B cell (primary cell): Measurements from ENCODE around the gene KRT72. TPM values are rescaled to one million over a fixed set of nuclear protein-coding genes. Genes with fewer than 3 reads are reported as not detected.

ENCODE experiments used
- ATAC-seq: fragments of 200-7000 bp; cut with Tn5 transposase; one replicate; pipeline ENCODE4 v1.10.0; 2021; ENCODE audit warnings: low read depth, mild to moderate bottlenecking, moderate number of reproducible peaks, moderate library complexity
- CTCF ChIA-PET: fragments of 350-600 bp; sonication (Branson Sonifier 250); formaldehyde crosslinking; loops from one replicate; lab custom pipeline; 2021; ENCODE audit warnings: antibody characterized with exemption, inconsistent platforms; lab: Charles Lee
- POLR2A ChIA-PET: fragments of 350-600 bp; sonication (Branson Sonifier 250); formaldehyde crosslinking; loops from one replicate; lab custom pipeline; 2021; ENCODE audit warnings: antibody characterized with exemption; lab: Charles Lee
- DNase-seq: peaks from one replicate; pipeline ENCODE4 v3.0.0; 2013
- H2AFZ ChIP-seq: 2 replicates; pipeline ENCODE4 v1.6.1; 2012; ENCODE audit warnings: mild to moderate bottlenecking, low read depth, low read length; ENCODE audit not compliant: insufficient read depth, poor library complexity, severe bottlenecking
- H3K27ac ChIP-seq, 2 donors: 1 replicate in 1 of 2; 2 replicates in 1 of 2; pipeline ENCODE4 v1.5.1; 2012 to 2013; ENCODE audit warnings: low read length in 2 of 2, mild to moderate bottlenecking in 2 of 2, moderate library complexity in 1 of 2
- H3K27me3 ChIP-seq, 4 experiments: fragments of 200-600 bp in 1 of 4; sonication (generic) in 1 of 4; replicated peaks in 1 of 4; 1 replicate in 2 of 4; 2 replicates in 2 of 4; pipeline versions ENCODE4 v1.6.1 to v1.7.0; 2013 to 2016; ENCODE audit warnings: low read length in 3 of 4, mild to moderate bottlenecking in 2 of 4, mixed read lengths in 1 of 4, moderate library complexity in 1 of 4; ENCODE audit not compliant: insufficient read depth in 4 of 4, control insufficient read depth in 3 of 4; ENCODE audit errors: control extremely low read depth in 1 of 4
- H3K36me3 ChIP-seq, 2 experiments: replicated peaks in 1 of 2; 1 replicate in 1 of 2; 2 replicates in 1 of 2; pipeline versions ENCODE4 v1.6.1 to v1.7.1; 2013; ENCODE audit warnings: low read length in 1 of 2; ENCODE audit not compliant: insufficient read depth in 2 of 2, control insufficient read depth in 1 of 2; ENCODE audit errors: control extremely low read depth in 1 of 2, extremely low read depth in 1 of 2
- H3K4me1 ChIP-seq, 2 donors: fragments of 200-600 bp in 1 of 2; sonication (generic) in 1 of 2; 1 replicate in 1 of 2; 2 replicates in 1 of 2; pipeline versions ENCODE4 v1.5.1 to v1.6.1; 2013 to 2017; ENCODE audit warnings: low read length in 2 of 2; ENCODE audit not compliant: control insufficient read depth in 2 of 2, insufficient read depth in 2 of 2
- H3K4me2 ChIP-seq: replicated peaks from 2 replicates; pipeline ENCODE3; 2012; ENCODE audit warnings: mild to moderate bottlenecking, low read depth, low read length; ENCODE audit not compliant: poor library complexity, severe bottlenecking
- H3K4me3 ChIP-seq, 5 experiments: fragments of 200-600 bp in 1 of 5; sonication (generic) in 1 of 5; 1 replicate in 3 of 5; 2 replicates in 2 of 5; pipeline versions ENCODE4 v1.5.1 to v1.7.0; 2011 to 2016; ENCODE audit warnings: low read length in 4 of 5, mild to moderate bottlenecking in 4 of 5, low read depth in 2 of 5, control low read depth in 1 of 5, moderate library complexity in 1 of 5; ENCODE audit not compliant: insufficient read depth in 1 of 5; ENCODE audit errors: control extremely low read depth in 1 of 5, extremely low read depth in 1 of 5
- H3K79me2 ChIP-seq: fragments of 200-600 bp; sonication (generic); one replicate; pipeline ENCODE4 v1.6.0; 2016; ENCODE audit warnings: low read length; ENCODE audit not compliant: control insufficient read depth, insufficient read depth
- H3K9ac ChIP-seq: fragments of 200-600 bp; sonication (generic); 2 replicates; pipeline ENCODE4 v1.6.1; 2017; ENCODE audit warnings: mild to moderate bottlenecking, low read length, moderate library complexity
- H3K9me3 ChIP-seq, 3 donors: one replicate each; pipeline versions ENCODE4 v1.6.1 to v1.7.1; 2013; ENCODE audit warnings: low read length in 2 of 3; ENCODE audit not compliant: control insufficient read depth in 2 of 3, insufficient read depth in 1 of 3; ENCODE audit errors: control extremely low read depth in 1 of 3
- H4K20me1 ChIP-seq: 2 replicates; pipeline ENCODE4 v1.6.0; 2012; ENCODE audit warnings: mild to moderate bottlenecking, low read length; ENCODE audit not compliant: insufficient read depth, control insufficient read depth, poor library complexity, severe bottlenecking
- H3K27ac Mint-ChIP-seq: one replicate; pipeline ENCODE4 v1.8.0; 2021; ENCODE audit warnings: mixed read lengths
- H3K27me3 Mint-ChIP-seq: one replicate; pipeline ENCODE4 v1.8.0; 2021; ENCODE audit warnings: mixed read lengths
- H3K4me1 Mint-ChIP-seq: one replicate; pipeline ENCODE4 v1.8.0; 2021; ENCODE audit warnings: mixed read lengths
- H3K4me3 Mint-ChIP-seq: one replicate; pipeline ENCODE4 v1.8.0; 2021; ENCODE audit warnings: mixed read lengths
- H3K9me3 Mint-ChIP-seq: one replicate; pipeline ENCODE4 v1.8.0; 2022; ENCODE audit warnings: mixed read lengths; ENCODE audit not compliant: insufficient read depth
- CTCF ChIP-seq: fragments of 200-600 bp; IDR thresholded peaks from one replicate; pipeline ENCODE4 v1.8.0; 2022; ENCODE audit warnings: antibody characterized with exemption, mild to moderate bottlenecking
- EZH2 ChIP-seq: IDR thresholded peaks from 2 replicates; pipeline ENCODE4 v1.6.1; 2012; ENCODE audit warnings: borderline replicate concordance, low read depth, mild to moderate bottlenecking, moderate library complexity, low read length; ENCODE audit not compliant: insufficient read depth, poor library complexity, severe bottlenecking
- WGBS: methylation state at CpG from one replicate; pipeline ENCODE4 v1.1.5; 2013; ENCODE audit warnings: missing lambda C conversion rate; ENCODE audit not compliant: insufficient coverage; 5-methylcytosine and 5-hydroxymethylcytosine counted together
- intact Hi-C: fragments of 100-400 bp; cut with micrococcal nuclease; formaldehyde crosslinking; loops from one replicate; pipeline ENCODE4 v1.10.0; 2022
- polyA plus RNA-seq: library from polyadenylated mRNA; depleted of rRNA; stranded (reverse); fragments of >200 nt; gene quantifications from 2 replicates; pipeline ENCODE4 v1.2.3, GENCODE V29; 2012
- total RNA-seq, 2 donors: library from RNA; stranded (reverse); fragments of 120-200 nt in 1 of 2; gene quantifications; 1 replicate in 1 of 2; 2 replicates in 1 of 2; pipeline versions ENCODE4 v1.2.3 to v1.2.4, GENCODE V29; 2013 to 2022

Gene KRT72
- total and polyA plus RNA-seq, 2 donors (not counting 1 experiment from before 2014, with no cell fraction given), result 0.04 TPM; not detected in 1

DNA sequence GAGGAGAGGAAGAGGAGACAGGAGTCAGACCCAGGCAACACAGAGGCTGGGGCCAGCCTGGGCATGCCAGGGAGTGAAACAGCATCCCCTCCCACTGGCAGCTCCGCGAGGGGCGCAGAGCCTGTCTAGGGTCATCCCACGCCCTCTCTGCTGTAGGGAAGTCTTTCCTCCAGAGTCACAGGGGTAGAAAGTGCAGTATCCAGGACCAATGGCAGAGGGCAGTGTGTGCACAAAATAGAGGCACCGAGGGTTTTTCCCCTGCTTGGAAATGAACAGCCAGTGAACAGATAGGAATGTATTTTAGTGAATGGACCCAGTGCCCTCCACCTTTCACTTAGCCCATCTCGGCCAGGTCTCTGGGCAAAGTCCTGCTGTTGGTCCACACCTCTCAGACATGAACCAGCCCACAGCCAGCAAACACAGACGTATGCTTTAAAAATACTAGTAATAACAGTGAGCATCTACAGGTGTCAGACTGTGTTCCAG, 18.2 kb downstream of the KRT72 start:
- H3K36me3 ChIP-seq, result no peaks in the 10 kb centered on the region
- no peak overlapping the region for H3K27ac ChIP-seq
- H3K4me3 ChIP-seq, result no peak overlapping the region
- WGBS, result 24% methylated on average over 3 of the region's 7 CpGs
- intact Hi-C loops, result loop anchor here (10.0 kb wide), 1 partner anchor 292 kb away; no protein-coding TSS in a partner anchor
- peak; percentile 23 for DNase-seq
- no peaks in the 10 kb centered on the region for H3K4me1 ChIP-seq
- H4K20me1 ChIP-seq, result no peaks in the 10 kb centered on the region
- CTCF ChIA-PET, result interaction anchor here (1.1 to 2.4 kb wide), 2 partner anchors 297 to 397 kb away, joined by 7 to 8 read pairs; no protein-coding TSS in a partner anchor
- Mint-ChIP-seq H3K27me3 (peaks cover 12% of the 10 kb centered on the region), H3K4me1 (no peaks in the 10 kb centered on the region), H3K27ac (no peak overlapping the region), H3K9me3 (no peaks in the 10 kb centered on the region), H3K4me3 (no peak overlapping the region)
- no peak overlapping the region for H2AFZ ChIP-seq
- H3K9ac ChIP-seq, result no peak overlapping the region
- H3K79me2 ChIP-seq, result no peaks in the 10 kb centered on the region
- POLR2A ChIA-PET, result no interaction called here
- no peaks in the 10 kb centered on the region for H3K9me3 ChIP-seq
- H3K4me2 ChIP-seq, result no peak overlapping the region
- TF ChIP-seq EZH2 (no peak), CTCF (peak; percentile 38)
- no peak for ATAC-seq
- no peaks in the 10 kb centered on the region for H3K27me3 ChIP-seq

GRCh38 chr12:52582486-52582885, 18.8 kb downstream of the KRT72 start:
- Mint-ChIP-seq H3K27ac (no peak overlapping the region), H3K4me1 (no peaks in the 10 kb centered on the region)

More at GRCh38 chr12:52582486-52582885, 18.8 kb downstream of the KRT72 start:
- no peak overlapping the region for H3K9ac ChIP-seq
- no peak overlapping the region for H3K4me3 Mint-ChIP-seq
- H2AFZ ChIP-seq, result no peak overlapping the region
- H3K4me2 ChIP-seq, result no peak overlapping the region
- ATAC-seq, result no peak
- no peaks in the 10 kb centered on the region for H3K79me2 ChIP-seq
- POLR2A ChIA-PET, result no interaction called here
- no peaks in the 10 kb centered on the region for H3K27me3 ChIP-seq
- no peak overlapping the region for H3K4me3 ChIP-seq
- WGBS, result no CpG with 5 or more reads among the region's 2 CpGs
- intact Hi-C loops, result loop anchor here (10.0 kb wide), 1 partner anchor 292 kb away; no protein-coding TSS in a partner anchor
- no peaks in the 10 kb centered on the region for H3K9me3 ChIP-seq
- no peak for TF ChIP-seq CTCF
- no peak for TF ChIP-seq EZH2
- no peaks in the 10 kb centered on the region for H3K9me3 Mint-ChIP-seq
- H4K20me1 ChIP-seq, result no peaks in the 10 kb centered on the region
- no peak overlapping the region for H3K27ac ChIP-seq
- no peaks in the 10 kb centered on the region for H3K4me1 ChIP-seq
- CTCF ChIA-PET, result interaction anchor here (1.1 to 2.4 kb wide), 2 partner anchors 298 to 398 kb away, joined by 3 to 8 read pairs; no protein-coding TSS in a partner anchor
- H3K27me3 Mint-ChIP-seq, result peaks cover 12% of the 10 kb centered on the region
- DNase-seq, result no peak
- no peaks in the 10 kb centered on the region for H3K36me3 ChIP-seq
